Activated T-helper 17 cell treated with anti-CD3 and anti-CD28 coated beads, Interleukin-2, amount 50 U/mL, for 72 hours (primary cell): ENCODE results near the gene TRABD2B. TPM values are rescaled to one million over a fixed set of nuclear protein-coding genes. Genes with fewer than 3 reads are reported as not detected.

Source experiments
- ATAC-seq: fragments of 150-1000 bp; cut with Tn5 transposase; replicated peaks from 2 replicates; pipeline ENCODE4 v1.10.0; 2021; ENCODE audit warnings: mild to moderate bottlenecking, moderate library complexity
- H3K27ac Mint-ChIP-seq: one replicate; pipeline ENCODE4 v1.8.0; 2022; ENCODE audit warnings: mixed read lengths
- H3K27me3 Mint-ChIP-seq: one replicate; pipeline ENCODE4 v1.8.0; 2022; ENCODE audit warnings: mixed read lengths
- H3K36me3 Mint-ChIP-seq: one replicate; pipeline ENCODE4 v1.8.0; 2022; ENCODE audit warnings: low read depth, mild to moderate bottlenecking, mixed read lengths
- H3K4me1 Mint-ChIP-seq: one replicate; pipeline ENCODE4 v1.8.0; 2022; ENCODE audit warnings: mixed read lengths
- H3K4me3 Mint-ChIP-seq: one replicate; pipeline ENCODE4 v1.8.0; 2022; ENCODE audit warnings: mild to moderate bottlenecking, mixed read lengths
- H3K9me3 Mint-ChIP-seq: one replicate; pipeline ENCODE4 v1.8.0; 2022; ENCODE audit warnings: mixed read lengths
- total RNA-seq, 2 donors: library from RNA; stranded (reverse); gene quantifications; one replicate each; pipeline ENCODE4 v1.2.3, GENCODE V29; 2022

TRABD2B gene
- total RNA-seq, 2 donors from 2014 or later = not detected

- no peak overlapping the region for H3K27ac Mint-ChIP-seq
- H3K4me1 Mint-ChIP-seq = peaks cover 4% of the 10 kb centered on the region
- H3K9me3 Mint-ChIP-seq = no peaks in the 10 kb centered on the region
- peaks cover 52% of the 10 kb centered on the region for H3K27me3 Mint-ChIP-seq
- ATAC-seq = no peak
- no peaks in the 10 kb centered on the region for H3K36me3 Mint-ChIP-seq
- no peak overlapping the region for H3K4me3 Mint-ChIP-seq
These were observed 285.9 kb downstream of the TRABD2B start for GRCh38 chr1:47711184-47711847.

Other genes with a start within 250 kb of the TRABD2B start
- gene SLC5A9, start 225.3 kb upstream of the TRABD2B start, total RNA-seq = not detected